Measurements from ENCODE around the gene CFDP1. TPM values are rescaled to one million over a fixed set of nuclear protein-coding genes. Genes with fewer than 3 reads are reported as not detected.

The CFDP1 gene
- total and polyA plus RNA-seq, 2 of the 13 experiments (the other 11 are each of a cell fraction or from before 2014, with no cell fraction given) = 78.6 to 153 TPM

DNA sequence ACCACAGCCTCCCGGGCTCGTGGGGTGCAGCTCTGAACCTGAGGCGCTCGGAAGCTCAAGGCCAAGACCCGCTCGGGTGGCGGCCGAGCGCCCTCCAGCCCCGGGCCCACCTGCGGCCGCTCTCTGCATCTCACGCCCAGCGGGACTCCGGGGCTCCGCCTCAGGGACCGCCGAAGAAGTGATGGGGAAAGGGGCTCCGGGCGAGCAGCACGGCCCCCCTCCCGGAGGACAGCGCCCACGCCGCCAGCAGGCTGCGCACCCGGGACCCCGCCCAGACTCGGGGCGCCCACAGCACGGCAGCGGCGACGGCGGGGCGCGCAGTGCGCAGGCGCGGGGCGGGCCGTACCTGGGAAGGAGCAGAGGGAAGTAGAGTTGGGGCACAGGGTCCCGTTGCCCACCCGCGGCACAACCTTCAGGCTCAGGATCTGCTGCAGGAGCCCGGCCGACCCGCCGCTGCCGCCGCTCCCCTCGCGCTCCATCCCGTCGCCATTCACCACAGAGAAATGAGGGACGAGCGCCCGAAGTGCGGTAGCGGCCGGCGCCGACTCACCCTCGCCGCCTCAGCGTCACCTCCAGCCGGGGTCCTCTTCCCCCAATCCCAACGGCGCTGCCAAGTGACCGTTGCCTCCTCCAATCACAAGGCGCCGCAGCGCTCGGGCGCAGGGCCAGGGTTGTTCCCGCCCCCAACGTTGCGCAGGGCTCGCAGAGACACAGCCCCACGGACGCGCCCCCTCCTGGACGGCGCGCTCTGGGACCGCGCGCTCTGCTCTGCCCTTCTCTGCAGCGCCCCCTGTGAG is 31.0 kb upstream of the CFDP1 start, which contains the start of gene TMEM170A (continued):
- TF ChIP-seq, protein P1, sequence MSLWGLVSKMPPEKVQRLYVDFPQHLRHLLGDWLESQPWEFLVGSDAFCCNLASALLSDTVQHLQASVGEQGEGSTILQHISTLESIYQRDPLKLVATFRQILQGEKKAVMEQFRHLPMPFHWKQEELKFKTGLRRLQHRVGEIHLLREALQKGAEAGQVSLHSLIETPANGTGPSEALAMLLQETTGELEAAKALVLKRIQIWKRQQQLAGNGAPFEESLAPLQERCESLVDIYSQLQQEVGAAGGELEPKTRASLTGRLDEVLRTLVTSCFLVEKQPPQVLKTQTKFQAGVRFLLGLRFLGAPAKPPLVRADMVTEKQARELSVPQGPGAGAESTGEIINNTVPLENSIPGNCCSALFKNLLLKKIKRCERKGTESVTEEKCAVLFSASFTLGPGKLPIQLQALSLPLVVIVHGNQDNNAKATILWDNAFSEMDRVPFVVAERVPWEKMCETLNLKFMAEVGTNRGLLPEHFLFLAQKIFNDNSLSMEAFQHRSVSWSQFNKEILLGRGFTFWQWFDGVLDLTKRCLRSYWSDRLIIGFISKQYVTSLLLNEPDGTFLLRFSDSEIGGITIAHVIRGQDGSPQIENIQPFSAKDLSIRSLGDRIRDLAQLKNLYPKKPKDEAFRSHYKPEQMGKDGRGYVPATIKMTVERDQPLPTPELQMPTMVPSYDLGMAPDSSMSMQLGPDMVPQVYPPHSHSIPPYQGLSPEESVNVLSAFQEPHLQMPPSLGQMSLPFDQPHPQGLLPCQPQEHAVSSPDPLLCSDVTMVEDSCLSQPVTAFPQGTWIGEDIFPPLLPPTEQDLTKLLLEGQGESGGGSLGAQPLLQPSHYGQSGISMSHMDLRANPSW (CRISPR knock-in tag; IDR thresholded peaks at IDR 0.05; ENCODE audit: borderline replicate concordance) = 0 out of 2 replicates have a peak, but pooled peaks have one; percentile 40
- TF ChIP-seq RELA (CRISPR knock-in tag; IDR thresholded peaks at IDR 0.05) = peak; percentile 57; the same call in 1 of the 2 replicates
- no peak for TF ChIP-seq ZNF282 (IDR thresholded peaks at IDR 0.05; ENCODE audit: partially characterized antibody)
- TF ChIP-seq ZNF121 (CRISPR knock-in tag; IDR thresholded peaks at IDR 0.05) = peak; percentile 75
- no peak for TF ChIP-seq NCOA1 (CRISPR knock-in tag; IDR thresholded peaks at IDR 0.05)
- peak; percentile 68; the same call in 1 of the 2 replicates for TF ChIP-seq CREM (IDR thresholded peaks at IDR 0.05)
- TF ChIP-seq CREM (CRISPR knock-in tag; IDR thresholded peaks at IDR 0.05) = peak; percentile 52; the same call in 1 of the 2 replicates
- TF ChIP-seq MIER3 (CRISPR knock-in tag; IDR thresholded peaks at IDR 0.05; ENCODE audit: borderline replicate concordance) = peak; percentile 99
- TF ChIP-seq, protein P2, sequence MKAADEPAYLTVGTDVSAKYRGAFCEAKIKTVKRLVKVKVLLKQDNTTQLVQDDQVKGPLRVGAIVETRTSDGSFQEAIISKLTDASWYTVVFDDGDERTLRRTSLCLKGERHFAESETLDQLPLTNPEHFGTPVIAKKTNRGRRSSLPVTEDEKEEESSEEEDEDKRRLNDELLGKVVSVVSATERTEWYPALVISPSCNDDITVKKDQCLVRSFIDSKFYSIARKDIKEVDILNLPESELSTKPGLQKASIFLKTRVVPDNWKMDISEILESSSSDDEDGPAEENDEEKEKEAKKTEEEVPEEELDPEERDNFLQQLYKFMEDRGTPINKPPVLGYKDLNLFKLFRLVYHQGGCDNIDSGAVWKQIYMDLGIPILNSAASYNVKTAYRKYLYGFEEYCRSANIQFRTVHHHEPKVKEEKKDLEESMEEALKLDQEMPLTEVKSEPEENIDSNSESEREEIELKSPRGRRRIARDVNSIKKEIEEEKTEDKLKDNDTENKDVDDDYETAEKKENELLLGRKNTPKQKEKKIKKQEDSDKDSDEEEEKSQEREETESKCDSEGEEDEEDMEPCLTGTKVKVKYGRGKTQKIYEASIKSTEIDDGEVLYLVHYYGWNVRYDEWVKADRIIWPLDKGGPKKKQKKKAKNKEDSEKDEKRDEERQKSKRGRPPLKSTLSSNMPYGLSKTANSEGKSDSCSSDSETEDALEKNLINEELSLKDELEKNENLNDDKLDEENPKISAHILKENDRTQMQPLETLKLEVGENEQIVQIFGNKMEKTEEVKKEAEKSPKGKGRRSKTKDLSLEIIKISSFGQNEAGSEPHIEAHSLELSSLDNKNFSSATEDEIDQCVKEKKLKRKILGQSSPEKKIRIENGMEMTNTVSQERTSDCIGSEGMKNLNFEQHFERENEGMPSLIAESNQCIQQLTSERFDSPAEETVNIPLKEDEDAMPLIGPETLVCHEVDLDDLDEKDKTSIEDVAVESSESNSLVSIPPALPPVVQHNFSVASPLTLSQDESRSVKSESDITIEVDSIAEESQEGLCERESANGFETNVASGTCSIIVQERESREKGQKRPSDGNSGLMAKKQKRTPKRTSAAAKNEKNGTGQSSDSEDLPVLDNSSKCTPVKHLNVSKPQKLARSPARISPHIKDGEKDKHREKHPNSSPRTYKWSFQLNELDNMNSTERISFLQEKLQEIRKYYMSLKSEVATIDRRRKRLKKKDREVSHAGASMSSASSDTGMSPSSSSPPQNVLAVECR (CRISPR knock-in tag; IDR thresholded peaks at IDR 0.05; ENCODE audit: borderline replicate concordance) = peak; percentile 90
- TF ChIP-seq, protein P3, sequence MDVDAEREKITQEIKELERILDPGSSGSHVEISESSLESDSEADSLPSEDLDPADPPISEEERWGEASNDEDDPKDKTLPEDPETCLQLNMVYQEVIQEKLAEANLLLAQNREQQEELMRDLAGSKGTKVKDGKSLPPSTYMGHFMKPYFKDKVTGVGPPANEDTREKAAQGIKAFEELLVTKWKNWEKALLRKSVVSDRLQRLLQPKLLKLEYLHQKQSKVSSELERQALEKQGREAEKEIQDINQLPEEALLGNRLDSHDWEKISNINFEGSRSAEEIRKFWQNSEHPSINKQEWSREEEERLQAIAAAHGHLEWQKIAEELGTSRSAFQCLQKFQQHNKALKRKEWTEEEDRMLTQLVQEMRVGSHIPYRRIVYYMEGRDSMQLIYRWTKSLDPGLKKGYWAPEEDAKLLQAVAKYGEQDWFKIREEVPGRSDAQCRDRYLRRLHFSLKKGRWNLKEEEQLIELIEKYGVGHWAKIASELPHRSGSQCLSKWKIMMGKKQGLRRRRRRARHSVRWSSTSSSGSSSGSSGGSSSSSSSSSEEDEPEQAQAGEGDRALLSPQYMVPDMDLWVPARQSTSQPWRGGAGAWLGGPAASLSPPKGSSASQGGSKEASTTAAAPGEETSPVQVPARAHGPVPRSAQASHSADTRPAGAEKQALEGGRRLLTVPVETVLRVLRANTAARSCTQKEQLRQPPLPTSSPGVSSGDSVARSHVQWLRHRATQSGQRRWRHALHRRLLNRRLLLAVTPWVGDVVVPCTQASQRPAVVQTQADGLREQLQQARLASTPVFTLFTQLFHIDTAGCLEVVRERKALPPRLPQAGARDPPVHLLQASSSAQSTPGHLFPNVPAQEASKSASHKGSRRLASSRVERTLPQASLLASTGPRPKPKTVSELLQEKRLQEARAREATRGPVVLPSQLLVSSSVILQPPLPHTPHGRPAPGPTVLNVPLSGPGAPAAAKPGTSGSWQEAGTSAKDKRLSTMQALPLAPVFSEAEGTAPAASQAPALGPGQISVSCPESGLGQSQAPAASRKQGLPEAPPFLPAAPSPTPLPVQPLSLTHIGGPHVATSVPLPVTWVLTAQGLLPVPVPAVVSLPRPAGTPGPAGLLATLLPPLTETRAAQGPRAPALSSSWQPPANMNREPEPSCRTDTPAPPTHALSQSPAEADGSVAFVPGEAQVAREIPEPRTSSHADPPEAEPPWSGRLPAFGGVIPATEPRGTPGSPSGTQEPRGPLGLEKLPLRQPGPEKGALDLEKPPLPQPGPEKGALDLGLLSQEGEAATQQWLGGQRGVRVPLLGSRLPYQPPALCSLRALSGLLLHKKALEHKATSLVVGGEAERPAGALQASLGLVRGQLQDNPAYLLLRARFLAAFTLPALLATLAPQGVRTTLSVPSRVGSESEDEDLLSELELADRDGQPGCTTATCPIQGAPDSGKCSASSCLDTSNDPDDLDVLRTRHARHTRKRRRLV (CRISPR knock-in tag; IDR thresholded peaks at IDR 0.05) = no peak; the same call in 1 of the 2 replicates
- peak; percentile 64; the same call in 1 of the 2 replicates for TF ChIP-seq ZFP82 (CRISPR knock-in tag; IDR thresholded peaks at IDR 0.05; ENCODE audit: borderline replicate concordance)
- no peak for TF ChIP-seq ZNF720 (CRISPR knock-in tag; IDR thresholded peaks at IDR 0.05)
- TF ChIP-seq FOXA1 (IDR thresholded peaks at IDR 0.05) = no peak
- TF ChIP-seq FOXA1 (CRISPR knock-in tag; IDR thresholded peaks at IDR 0.05) = peak; percentile 55; the same call in 1 of the 2 replicates
- TF ChIP-seq NR2F1 (CRISPR knock-in tag; IDR thresholded peaks at IDR 0.05) = peak in 1 of 2 experiments; percentile 22; a peak in 1 of 4 replicates
- peak; percentile 82 for TF ChIP-seq ISL2 (CRISPR knock-in tag; IDR thresholded peaks at IDR 0.05)
- TF ChIP-seq ATRX (CRISPR knock-in tag; IDR thresholded peaks at IDR 0.05; ENCODE audit: borderline replicate concordance) = no peak
- TF ChIP-seq PCBP2 (optimal IDR thresholded peaks at IDR 0.05; ENCODE audit: low read depth, low read length, poor library complexity, severe bottlenecking) = no peak

Measured in HepG2 (cell line).